Stimulated activated CD8-positive, alpha-beta memory T cell treated with anti-CD3 and anti-CD28 coated beads, Interleukin-4, amount 100 ng/mL, for 48 hours (primary cell): Measurements from ENCODE around the gene UIMC1.
A peak's percentile ranks its signal among the peaks of the same experiment; 100 is the strongest.
"Not testable (repeated sequence)": the region's sequence is repeated elsewhere in the genome, so short reads cannot be mapped to it uniquely, and the experiment has no call there.

Experiments used
- DNase-seq: peaks from one replicate; pipeline ENCODE4 v3.0.0-alpha.2; 2020

The UIMC1 gene

DNA sequence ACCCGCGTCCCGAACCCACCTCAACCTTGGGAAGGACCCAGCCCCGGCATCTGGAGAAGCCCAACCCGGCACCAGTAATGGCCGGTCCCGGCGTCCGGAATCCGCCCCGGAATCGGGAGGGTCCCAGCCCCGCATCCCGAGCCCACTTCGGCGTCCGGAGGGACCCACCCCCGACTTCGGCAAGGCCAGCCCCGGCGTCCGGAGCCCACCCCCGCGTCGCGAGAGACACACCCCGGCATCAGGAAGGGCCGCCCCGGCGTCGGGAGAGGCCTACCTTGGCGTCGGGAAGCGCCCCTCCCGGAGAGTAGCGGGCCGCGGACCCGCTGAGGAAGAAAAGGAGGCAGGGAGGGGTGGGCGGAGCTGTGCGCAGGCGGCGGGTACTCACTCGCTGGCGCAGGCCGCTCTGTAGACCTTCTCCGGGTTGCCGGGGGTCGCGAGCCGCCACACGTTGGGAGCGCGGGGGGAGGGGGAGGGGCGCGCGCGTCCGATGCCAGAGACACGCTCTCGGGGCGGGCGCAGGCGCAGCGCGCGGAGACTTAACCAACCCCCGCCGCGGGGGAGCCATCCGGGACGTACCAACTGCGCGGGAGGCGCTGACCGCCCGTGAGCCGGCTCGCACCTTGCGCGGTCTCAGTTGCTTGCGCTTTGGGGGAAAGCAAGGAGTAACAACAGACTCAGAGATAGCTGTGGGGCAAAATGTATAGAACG lies at the start of gene UIMC1:
UIMC1 (minus strand) TSS at position 515 of the 708 bp plus-strand sequence. CDS start 24,164 bp downstream, outside the sequence.
- peak; percentile 97 for DNase-seq

GRCh38 chr5:177049285-177049684 lies 42.7 kb upstream of the UIMC1 start:
- no peak for DNase-seq

GRCh38 chr5:177048531-177048930 lies 42.0 kb upstream of the UIMC1 start:
- not testable (repeated sequence) for DNase-seq

DNA sequence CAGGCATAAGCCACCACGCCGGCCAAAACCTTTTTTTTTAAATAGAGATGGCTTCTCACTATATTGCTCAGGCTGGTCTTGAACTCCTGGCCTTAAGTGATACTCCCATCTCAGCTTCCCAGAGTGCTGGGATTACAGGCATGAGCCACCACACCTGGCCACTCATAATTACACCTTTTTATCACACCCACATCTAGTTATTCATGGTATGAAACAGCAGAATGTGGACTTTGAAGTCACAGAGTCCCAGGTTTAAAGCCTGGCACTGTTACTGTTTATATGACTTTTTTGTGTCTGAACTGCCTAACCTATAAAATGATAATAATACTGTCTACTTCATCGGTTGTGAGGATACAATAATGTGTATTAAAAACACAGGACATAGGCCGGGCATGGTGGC lies 39.1 kb upstream of the UIMC1 start:
- DNase-seq = no peak

DNA sequence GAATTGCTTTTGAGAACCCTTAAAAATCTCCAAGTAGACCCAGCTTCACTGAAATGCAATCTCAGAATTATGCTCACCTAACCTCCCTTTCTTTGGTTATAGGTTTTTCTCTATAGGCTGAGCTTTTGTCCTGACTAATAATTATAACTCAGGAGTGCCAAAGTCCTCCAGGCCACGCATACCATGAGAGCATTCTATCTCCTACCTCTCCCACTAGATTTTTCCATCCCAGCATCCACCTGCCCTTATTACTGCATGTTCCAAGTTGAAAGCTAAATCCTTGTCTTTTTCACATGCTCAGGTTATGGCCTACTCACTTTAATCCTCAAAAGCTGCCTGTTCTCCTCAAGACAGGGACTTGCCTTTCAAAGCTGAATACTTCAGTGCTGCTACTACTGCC lies 38.1 kb upstream of the UIMC1 start:
- no peak for DNase-seq

DNA sequence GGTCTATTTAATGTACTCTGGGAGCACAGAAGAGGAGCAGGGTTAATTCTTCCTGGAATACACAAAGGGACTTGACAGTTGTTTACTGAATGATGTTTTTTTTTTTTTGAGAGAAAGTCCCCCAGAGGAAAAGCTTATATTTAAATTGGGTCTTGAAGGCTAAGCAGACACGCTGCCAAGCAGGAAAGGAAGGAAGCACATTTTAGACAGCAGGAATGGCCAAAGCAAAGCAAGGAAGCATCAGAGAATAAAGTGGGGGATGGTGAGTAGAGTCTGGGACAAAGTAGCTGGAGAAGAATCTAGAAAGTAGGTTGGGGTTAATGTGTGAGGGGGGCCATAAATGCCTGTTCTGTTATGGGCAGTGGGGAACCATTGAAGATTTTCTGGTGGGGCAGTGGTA lies 37.4 kb upstream of the UIMC1 start:
- no peak for DNase-seq

GRCh38 chr5:177043114-177043513 lies 36.5 kb upstream of the UIMC1 start:
- DNase-seq = no peak

GRCh38 chr5:177041936-177042335 lies 35.4 kb upstream of the UIMC1 start:
- DNase-seq = no peak

DNA sequence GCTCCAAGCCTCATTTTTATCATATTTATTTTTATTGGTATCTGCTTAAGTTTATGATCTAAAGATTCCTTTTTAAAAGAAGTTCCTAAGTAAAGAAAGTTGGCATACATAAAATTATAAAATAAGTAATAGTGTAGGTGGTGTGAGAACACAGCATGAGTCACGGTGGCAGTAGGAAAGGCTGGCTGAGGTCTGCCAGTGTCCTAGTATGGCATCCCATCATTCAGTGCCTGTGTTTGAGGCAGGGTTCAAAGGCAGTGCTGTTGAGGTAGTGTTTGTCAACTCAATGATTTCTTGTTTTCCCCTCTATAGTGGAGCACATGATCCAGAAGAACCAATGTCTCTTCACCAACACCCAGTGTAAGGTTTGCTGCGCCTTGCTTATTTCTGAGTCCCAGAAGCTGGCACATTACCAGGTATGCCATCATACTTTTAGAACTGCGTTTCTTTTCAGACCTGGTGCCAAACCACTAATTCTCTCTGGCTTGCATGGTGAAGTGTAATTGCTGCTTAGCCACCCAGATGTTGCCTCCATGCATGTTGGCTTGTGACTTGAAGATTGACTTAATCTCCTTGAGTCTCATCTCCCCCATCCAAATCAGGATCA lies 34.3 kb upstream of the UIMC1 start:
- no peak for DNase-seq

DNA sequence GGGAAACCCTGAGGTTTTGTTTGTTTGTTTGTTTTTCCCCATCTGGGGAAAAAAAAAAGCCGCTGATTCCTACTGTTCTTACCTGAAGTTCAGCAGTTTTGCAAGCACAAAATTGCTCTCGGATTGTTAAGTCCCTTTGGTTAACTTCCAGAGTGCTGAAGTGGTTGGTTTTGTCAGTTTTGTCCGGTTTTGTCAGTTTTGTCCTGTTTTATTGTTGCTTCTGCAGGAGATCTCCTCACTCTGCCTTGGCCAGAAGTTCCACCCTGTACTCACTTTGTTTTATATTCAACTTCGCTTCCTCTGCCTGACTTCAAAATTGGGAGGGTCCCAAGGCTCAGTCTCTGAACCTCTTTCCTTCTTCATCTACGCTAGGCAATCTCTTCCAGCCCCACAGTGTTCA lies 30.3 kb upstream of the UIMC1 start:
- DNase-seq = no peak

DNA sequence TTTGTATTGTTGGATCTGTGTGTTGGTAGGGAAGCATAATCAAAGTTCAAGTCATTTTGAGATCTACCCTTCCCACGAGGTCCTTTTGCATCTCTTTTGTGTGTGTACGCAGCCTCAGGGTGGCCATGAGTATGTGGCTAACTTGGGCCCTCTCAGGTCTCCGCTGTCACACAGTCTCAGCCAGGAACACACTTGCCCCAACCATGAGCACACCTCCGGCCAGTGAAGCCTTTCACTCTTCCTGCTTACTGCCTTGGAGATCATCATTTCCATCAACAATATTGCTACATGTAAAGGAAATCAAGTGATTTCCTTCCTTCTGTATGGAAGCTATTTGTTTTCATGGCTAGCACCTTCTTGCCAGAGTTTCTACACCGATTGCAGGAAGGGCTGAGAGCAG lies 29.9 kb upstream of the UIMC1 start:
- no peak for DNase-seq

GRCh38 chr5:177035976-177036375 lies 29.4 kb upstream of the UIMC1 start:
- DNase-seq = no peak

DNA sequence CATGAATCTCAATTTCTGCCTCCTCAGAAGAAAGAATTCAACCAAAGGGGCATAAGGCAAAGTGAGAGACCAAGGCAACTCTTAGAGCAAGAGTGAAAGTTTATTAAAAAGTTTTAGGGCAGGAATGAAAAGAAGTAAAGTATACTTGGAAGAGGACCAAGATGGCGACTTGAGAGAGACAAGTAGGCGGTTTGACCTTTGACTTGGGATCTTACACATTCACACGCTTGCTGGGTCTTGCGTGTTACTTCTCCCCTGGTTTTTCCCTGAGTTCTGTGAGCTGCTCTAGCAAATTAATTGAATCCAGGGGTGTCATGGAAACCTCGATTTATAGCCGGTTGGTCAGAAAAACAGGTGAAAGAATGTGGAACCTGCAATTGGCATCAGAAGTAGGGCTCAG lies 22.9 kb upstream of the UIMC1 start:
- no peak for DNase-seq

- DNase-seq = no peak
Observed at GRCh38 chr5:177027665-177028064, 21.1 kb upstream of the UIMC1 start.

DNA sequence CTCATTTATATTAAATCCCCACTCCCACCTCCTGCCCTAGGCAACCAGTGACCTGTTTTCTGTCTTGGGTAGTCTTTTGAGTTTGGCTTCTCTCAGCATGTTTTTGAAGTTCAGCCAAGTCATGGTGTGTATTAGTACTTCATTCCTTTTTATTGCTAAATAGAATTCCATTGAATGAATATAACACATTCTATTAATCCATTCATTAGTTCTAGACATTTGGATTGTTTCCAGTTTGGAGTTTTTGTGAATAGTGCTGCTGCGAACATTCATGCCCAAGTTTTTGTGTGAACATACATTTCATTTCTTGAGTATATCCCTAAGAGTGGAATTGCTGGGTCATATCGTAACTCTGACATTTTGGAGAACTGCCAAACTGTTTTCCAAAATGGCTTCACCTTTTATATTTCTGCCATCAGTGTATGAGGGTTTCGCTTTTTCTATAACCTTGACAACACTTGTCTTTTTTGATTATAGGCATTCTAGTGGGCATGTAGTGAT lies 18.6 kb upstream of the UIMC1 start:
- DNase-seq = no peak

DNA sequence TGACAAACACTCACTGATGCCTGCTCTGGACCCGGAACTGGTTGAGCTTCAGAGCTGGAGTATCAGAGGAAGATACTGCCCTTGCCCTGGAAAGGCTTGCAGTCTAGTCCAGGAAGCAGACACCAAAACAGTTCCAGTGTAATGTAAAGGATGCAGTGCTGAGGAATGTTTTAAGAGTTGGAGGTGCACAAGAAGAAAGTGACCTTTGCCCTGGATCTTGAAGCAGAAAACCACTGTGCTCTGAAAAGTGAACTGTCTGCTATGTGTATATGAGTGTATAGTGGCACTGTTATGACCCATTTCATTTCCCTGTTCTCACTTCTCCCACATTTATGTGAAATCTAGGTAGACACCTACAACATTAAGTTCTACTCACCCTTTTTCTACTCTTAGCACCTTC lies 18.0 kb upstream of the UIMC1 start:
- DNase-seq = no peak

GRCh38 chr5:177023303-177023664 lies 16.7 kb upstream of the UIMC1 start:
- DNase-seq = peak; percentile 41

GRCh38 chr5:177022386-177023302 lies 16.1 kb upstream of the UIMC1 start, which contains the start of gene ZNF346:
ZNF346 (plus strand) TSS chr5:177022696; CDS start chr5:177022739, 43 bp downstream.
- DNase-seq = peak; percentile 93

DNA sequence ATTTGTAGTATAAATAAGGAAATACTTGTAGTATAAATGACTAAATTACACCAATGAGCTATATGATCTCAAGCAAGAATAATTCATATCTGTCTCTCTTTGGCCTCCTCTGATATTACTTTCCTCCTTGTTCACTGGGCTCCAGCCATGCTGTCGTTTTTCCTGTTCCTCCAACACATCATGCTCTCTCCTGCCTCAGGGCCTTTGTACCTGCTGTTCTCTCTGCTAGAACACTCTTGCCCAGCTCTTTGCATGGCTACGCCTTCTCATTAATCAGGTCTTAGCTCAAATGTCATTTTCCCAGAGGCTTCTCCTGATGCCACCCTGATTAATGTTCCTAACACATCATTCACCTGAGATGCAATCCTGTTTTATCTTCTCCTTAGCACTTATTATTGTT lies 13.5 kb upstream of the UIMC1 start:
- no peak for DNase-seq

DNA sequence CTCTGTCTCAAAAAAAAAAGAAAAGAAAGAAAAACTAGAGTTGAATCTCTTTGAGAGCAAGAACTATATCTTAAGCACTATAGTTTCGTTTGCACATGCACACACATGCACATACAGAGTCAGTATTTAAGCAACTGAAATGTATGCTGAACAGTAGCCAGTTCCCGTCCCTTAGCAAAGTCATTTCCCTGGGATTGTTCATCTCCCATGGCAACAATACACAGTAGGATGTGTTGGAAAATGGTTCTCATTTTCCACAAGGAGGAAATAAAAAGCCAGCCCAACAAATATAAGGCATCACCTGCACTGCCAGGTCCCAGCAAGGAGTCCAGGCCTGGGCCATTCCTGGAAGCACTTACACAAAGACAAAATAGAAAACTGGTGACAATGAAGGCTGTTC lies 11.8 kb upstream of the UIMC1 start:
- no peak for DNase-seq

GRCh38 chr5:177015156-177015555 lies 8.6 kb upstream of the UIMC1 start:
- DNase-seq = no peak

DNA sequence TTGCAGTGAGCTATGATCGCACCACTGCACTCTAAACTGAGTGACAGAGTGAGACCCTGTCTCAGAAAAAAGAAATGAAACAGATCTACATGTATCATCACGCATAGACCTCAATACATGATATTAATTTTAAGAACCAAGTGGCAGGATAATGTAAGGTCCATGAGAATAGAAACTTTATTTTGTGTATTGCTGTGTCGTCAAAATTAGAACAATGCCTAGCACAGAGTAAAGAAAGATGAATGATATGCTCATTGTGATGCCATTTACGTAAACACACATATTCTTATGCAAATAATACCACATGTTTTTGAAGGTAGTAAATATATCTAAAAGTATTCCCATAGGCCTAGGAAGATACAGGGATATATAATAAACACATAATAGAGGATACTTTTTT lies 3.6 kb upstream of the UIMC1 start:
- DNase-seq = no peak

DNA sequence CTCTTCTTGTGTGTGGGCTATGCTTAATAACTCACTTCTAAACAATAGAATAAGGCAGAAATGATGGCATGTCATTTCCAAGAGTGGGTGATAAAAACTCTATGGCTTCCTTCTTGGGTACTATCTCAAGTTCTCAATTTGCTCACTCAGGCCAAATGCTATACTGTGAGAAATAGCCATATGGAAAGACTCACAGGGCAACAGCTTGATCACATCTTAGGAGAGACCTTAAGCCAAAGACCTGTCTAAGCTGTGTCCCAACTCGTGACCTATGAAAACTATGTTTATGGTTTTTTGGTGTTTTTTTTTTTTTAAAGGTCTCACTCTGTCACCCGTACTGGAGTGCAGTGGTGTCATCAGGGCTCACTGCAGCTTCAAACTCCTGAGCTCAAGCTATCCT lies 2.1 kb upstream of the UIMC1 start:
- DNase-seq = no peak
